Measurements from ENCODE around the gene GRIN2A.

The GRIN2A gene

DNA sequence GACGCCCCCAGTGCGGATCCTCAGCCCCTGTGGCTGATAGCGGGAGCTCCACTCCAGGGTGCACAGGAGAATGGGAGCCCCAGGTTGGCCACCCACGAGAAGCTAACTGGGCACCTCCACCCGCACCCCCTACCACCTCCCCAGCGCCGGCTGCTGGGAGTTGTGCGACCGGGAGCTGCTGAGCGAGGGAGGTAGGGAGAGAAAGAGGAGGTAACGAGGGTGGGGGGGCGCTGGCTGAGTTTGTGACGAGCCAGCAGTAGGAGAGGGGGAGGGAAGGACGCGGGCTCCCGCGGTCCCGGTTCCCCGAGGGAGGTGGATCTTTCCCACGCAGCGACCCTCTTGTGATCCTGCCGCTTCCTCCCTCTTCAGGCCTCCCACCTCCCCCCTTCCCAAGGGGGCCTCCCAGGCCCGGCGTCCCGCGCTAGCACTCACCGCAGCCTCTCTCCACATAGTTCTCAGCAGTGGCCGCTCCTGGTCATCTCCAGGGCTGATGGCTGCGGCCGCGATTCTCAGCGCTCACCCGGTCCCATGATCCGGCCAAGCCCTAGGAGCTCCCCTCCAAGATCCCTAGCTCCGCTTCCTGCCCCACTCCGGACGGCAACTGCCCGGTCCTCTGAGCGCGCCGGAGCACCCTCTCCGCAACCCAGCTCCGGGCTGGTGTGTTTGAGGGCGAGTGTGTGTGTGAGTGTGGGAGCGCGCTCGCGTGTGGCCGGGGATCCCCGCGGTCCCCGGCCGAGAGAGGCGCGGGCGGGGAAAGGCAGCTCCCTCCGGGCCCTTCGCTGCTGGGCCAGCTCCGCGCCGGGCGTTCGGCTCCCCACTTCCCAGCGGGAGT lies at the start of gene GRIN2A:
Gene GRIN2A, minus strand, starts transcription at position 207 of the 832 bp plus-strand sequence. CDS start 2,017 bp downstream, outside the sequence.
- DNase-seq (ENCODE audit: low read depth): no peak

DNA sequence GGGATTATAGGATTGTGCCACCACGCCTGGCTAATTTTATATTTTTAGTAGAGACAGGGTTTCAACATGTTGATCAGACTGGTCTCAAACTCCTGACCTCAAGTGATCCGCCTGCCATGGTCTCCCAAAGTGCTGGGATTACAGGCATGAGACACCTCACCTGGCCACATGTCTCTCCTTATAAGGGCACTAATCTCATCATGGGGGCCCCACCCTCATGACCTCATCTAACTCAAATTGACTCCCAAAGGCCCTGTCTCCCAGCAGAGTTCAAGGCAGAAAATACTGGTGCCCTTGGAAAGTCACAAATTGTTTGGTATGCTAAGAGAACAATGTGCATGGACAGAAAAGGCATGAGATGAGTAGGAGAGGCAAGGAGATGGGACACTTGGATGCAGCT lies 49.3 kb upstream of the GRIN2A start:
- DNase-seq (ENCODE audit: low read depth): no peak

DNA sequence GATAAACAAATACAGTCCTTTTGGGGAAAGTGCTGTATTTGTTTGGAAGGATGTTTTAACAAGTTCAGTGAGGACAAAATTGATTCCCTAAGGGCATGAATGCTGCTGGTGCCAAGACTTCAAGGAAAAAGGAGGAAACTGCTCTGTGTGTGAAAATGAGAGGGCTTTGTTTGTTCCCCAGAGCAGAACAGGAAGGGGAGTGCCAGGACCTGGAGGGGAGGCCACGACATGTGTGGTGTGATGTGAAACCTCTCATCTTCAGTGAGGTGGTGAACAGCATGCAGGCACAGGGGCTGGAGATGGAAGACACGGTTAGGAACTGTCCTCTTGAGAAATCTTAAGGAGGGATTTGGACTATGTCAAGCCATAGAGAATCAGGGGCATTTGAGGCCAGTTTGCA lies 46.6 kb upstream of the GRIN2A start:
- DNase-seq (ENCODE audit: low read depth): no peak

DNA sequence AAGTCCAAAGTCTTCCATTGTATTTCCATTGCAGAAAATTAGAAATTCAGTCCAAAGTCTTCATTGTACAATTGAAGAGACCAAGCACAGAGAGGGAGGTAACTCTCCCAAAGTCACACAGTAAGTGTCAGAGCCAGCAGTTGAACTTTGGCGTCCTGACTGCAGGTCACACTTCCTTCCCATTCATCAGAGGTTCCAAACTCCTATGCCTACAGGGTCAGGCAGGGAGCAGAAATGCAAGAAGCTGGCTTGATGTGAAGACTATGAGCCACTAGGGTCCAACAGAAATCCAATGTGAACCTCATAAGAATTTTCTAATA lies 44.7 kb upstream of the GRIN2A start:
- no peak for DNase-seq (ENCODE audit: low read depth)

DNA sequence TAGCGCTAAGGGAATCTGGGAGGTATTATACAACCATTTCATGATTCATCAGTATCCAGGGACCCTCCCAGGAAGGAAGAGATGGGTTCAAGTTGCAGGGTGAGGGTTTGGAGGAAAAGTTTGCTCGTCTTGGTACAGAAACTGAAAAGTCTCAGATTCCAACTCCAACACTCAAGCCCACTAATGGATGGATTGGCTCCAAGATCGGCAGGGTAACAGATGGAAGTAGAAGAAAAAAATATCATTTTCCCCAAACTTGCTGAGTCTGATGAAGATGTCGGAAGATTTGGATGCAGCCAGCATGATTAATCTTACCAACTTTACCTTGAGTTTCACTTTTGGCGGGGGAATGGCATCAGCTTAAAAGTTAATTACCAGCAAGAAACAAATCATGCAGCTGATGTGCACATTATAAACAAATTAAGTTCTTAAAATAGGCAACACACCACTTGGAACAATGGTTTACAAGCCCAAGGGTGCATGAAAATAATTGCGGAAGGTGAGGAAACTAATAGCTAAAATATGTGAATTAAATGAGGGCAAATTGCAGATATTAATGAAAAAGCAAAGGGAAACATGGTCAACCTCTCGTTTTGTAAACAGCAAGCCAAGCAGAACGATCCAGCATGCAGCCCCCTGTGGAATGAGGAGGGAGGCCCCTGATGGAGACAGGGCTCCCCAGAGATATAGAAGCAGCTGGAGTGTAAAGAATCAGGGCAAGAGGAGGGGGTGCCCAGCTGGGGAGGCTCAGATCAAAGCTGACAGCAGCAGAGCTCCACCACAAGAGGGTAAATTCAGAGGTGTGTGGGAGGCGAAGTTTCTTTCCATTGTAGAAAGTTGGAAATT lies 44.1 kb upstream of the GRIN2A start:
- no peak for DNase-seq (ENCODE audit: low read depth)

DNA sequence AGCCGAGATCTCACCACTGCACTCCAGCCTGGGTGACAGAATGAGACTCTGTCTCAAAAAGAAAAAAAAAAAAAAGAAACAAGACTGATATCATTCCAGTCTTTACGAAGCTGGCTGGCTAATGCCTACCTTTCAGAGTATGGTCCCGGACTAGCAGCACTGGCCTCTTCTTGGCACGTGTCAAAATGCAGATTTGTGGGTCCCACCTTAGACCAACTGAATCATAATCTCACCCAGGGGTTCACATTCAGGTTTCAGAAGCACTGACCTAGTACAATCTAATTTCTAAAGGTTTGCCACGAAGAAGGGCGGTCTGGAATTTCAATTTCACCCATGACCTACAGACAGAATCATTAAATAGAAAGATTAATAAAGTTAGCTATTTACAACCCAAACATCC lies 43.4 kb upstream of the GRIN2A start:
- DNase-seq (ENCODE audit: low read depth): no peak

- no peak for DNase-seq (ENCODE audit: low read depth)
Measured at GRCh38 chr16:10224850-10225249, 42.6 kb upstream of the GRIN2A start.

DNA sequence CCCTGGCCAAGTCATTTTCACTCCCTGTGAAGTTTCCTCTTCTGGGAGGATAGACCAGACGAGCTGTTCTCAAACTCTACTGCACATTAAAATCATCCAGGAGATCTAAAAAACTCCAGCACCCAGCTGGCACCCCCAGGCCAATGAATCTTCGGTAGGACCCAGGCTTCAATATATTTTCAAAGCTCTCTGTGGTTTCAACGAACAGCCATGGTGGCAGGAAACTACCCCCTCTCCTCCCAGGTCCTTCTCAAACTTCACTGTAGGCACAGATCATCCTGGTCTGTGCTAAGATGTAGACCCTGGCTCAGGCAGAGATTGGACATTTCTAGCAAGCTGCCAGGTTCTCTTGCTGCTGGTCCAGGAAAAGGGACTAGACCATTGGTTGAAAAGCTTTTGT lies 38.7 kb upstream of the GRIN2A start:
- DNase-seq (ENCODE audit: low read depth): no peak

- DNase-seq (ENCODE audit: low read depth): no peak
Measured at GRCh38 chr16:10219742-10220141, 37.5 kb upstream of the GRIN2A start.

- DNase-seq (ENCODE audit: low read depth): no peak
Measured at GRCh38 chr16:10218490-10219206, 36.4 kb upstream of the GRIN2A start.

GRCh38 chr16:10213748-10214147 lies 31.5 kb upstream of the GRIN2A start:
- no peak for DNase-seq (ENCODE audit: low read depth)

- no peak for DNase-seq (ENCODE audit: low read depth)
Measured at GRCh38 chr16:10210944-10211343, 28.7 kb upstream of the GRIN2A start.

GRCh38 chr16:10206865-10207264 lies 24.6 kb upstream of the GRIN2A start:
- no peak for DNase-seq (ENCODE audit: low read depth)

GRCh38 chr16:10206215-10206614 lies 24.0 kb upstream of the GRIN2A start:
- no peak for DNase-seq (ENCODE audit: low read depth)

DNA sequence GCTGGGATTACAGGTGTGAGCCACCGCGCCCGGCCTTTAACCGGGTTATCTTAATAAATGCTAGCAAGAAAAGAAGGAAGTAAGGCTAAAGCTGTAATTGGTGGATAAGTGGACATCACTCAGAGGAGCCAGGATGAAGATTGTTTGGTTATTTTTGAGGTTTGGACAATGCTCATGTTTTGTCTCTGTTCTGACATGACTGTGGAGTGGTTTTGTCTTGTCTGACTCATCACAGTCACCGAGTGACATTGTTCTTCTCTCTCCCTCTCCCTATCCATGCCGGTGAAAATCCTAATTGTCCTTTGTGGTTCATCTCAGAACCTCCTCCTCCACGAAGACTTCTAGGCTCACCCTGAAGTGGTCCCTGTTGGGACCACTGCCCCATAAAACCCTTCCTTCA lies 23.5 kb upstream of the GRIN2A start:
- no peak for DNase-seq (ENCODE audit: low read depth)

DNA sequence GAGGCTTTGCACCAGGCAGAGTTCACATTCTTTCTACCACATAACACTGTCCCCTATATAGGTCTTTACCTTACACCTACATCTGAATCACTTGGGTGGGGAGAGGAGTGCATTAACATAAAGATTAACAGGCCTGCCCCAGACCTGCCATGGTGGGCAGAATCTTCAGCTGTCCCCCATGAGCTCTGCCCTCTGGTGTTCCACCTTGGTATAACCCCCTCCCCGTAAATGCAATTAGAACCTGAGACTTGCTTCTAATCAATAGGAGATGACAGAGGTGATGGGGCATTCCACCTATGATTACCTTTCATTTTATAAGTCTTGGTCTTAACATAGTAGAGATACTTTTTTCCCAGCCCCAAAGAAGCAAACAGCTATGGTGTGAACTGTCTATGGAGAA lies 20.4 kb upstream of the GRIN2A start:
- no peak for DNase-seq (ENCODE audit: low read depth)

DNA sequence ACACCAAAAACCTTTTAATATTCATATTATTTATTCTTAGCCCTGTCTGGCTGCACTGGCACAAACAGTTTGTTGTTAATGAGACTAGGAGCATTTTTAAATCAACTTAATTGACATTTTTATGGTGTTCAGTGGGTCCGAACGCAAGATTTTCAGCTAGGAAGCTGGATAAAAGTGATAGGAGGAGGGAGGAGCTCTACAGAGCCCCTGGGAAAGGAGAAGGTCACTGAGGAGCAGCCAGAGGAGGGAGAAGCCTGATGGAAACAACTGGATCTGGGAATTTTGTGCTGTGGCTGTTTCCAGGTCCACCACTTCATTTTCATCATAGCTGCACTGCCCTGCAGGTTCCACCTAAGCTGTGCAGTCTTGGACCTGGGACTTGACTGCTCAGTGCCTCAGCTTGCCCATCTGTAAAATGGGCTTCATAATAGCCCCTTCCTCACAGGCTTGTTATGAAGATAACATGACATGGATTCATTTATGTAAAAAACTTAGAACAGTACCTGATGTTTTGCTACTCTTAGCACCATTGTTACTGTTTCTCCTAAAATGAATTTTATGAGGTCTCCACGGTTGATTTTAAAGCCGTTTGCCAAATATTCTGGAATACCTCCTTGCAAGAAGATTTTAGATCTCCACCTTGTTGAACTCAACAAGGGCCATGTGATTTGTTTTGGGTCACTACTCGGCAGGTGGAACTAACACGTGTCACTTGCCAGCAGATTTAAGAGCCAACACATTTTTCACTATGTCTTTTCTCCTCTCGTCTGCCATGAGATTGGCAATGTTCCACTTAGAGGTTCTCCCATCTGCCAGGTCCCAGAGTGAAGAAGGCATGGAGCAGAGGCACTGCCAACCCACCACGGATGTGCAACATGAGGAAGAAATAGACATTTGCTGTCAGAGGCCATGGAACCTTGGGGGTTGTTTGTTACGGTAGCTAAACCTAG lies 18.7 kb upstream of the GRIN2A start:
- DNase-seq (ENCODE audit: low read depth): no peak

DNA sequence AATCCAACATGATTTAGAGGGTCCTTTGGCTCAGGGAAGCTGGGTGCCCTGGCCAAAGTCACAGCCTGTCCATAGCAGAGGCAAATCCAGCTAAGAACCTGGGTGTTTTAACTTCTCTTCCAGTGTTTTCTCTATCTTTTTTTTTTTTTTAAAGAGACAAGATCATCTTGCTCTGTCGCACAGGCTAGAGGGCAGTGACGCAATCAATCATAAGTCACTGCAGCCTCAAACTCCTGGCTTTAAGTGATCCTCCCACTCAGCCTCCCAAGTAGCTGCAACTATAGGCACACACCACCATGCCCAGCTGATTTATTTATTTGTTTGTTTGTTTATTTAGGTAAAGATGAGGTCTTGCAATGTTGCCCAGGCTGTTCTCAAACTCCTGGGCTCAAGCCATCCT lies 14.8 kb upstream of the GRIN2A start:
- DNase-seq (ENCODE audit: low read depth): no peak

DNA sequence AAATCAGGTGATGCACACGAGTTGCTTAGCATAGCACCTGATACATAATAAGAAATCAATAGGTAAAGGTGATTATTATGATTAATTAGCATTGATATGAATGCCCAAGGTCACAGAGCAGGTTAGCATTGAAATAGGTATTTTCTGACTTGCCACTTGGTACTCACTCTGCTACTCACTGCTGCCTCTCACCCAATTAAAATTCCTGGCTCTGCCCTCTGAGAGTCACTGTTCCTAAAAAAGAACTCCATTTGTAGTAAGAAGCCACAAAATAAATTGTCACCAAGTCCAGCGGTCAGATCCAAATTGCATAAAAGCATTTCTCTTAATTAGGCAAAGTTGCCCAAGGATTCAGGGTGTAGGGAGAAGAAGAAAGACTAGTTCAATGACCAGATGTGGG lies 8.9 kb upstream of the GRIN2A start:
- no peak for DNase-seq (ENCODE audit: low read depth)

DNA sequence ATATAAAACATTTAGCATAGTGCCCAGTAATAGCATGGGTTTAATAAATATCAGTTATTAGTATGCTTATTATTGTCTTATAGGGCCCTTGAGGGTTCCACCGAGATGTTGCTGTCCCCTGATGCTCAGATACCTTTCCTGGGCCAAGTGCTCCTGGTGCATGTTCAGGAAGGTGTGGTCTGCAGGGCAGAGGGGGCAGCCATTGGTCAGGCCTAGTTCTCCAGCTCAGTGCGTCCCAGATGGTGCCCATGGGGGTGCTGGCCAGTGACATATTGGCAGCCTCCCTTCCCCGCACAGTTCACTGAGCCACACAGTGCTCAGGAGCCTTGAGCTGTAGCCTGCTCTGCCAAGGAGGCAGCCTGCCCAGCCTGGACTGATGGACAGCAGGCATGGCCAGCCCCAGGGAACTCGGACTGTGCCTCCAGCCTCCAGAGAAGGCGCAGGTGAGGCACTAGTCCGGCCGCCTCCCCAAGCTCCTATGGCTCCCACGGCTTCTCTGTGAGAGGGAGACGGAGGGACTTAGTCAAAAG lies 7.7 kb upstream of the GRIN2A start:
- DNase-seq (ENCODE audit: low read depth): no peak

DNA sequence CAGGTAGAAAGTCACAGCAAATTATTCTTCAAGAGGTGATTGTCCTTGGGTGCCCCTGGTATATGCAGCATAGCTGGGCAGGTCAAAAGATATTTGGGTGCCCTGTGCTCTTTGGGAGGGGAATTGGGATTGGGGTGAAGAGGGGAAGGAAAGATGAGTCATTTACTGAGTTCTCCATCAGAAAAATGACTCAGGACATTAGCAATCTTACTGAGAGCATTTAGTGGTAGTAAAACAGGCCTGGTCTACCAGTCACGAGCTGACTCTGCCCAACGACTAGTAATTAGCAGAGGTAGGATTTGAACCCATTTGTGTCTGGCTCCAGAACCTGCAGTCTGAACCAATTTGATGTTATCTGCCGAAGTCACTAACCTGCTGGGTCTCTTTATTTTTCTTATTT lies 6.0 kb upstream of the GRIN2A start:
- DNase-seq (ENCODE audit: low read depth): no peak
